Activated CD4-positive, alpha-beta T cell treated with anti-CD3 and anti-CD28 coated beads, Interleukin-2, amount 50 U/mL, for 48 hours (primary cell): ENCODE measurements around the gene ATP1A2.

Source experiments
- DNase-seq, 2 experiments: peaks; one replicate each; pipeline ENCODE4 v3.0.0-alpha.2; 2020

ATP1A2 gene

DNA sequence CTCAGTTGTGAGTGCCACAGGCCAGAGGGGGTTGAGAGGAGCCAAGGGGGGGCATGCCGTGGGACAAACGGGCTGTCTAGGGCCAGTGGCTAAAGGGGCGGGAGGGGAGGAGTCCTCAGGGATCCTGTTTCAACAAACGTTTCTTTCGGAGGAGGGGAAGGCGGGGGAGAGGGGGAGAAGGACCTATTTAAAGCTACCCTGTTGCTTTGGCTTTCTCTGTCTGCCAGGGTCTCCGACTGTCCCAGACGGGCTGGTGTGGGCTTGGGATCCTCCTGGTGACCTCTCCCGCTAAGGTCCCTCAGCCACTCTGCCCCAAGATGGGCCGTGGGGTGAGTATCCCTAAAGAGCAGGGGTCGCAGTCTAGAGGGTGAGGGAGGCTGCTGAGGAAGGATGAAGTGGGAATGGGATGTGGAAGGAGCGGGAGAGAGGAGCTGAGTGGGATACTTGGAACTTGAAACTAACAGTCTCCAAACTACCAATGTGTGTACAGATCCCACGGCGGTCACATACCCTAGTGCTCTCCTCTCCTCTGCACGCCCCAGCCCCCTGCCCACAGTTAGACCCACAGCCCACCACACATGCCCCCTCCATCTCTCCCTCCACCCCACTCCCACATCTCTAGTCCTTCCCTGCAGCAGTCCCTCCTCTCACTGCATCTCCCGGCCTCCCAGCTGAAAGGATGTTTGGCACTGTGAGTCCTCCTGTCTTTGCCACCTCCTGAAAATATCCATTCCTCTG lies at the start of gene ATP1A2:
TSS of gene ATP1A2 (plus strand) at position 215 of the 738 bp plus-strand sequence. CDS start at position 318, 103 bp downstream.
- DNase-seq, result no peak

DNA sequence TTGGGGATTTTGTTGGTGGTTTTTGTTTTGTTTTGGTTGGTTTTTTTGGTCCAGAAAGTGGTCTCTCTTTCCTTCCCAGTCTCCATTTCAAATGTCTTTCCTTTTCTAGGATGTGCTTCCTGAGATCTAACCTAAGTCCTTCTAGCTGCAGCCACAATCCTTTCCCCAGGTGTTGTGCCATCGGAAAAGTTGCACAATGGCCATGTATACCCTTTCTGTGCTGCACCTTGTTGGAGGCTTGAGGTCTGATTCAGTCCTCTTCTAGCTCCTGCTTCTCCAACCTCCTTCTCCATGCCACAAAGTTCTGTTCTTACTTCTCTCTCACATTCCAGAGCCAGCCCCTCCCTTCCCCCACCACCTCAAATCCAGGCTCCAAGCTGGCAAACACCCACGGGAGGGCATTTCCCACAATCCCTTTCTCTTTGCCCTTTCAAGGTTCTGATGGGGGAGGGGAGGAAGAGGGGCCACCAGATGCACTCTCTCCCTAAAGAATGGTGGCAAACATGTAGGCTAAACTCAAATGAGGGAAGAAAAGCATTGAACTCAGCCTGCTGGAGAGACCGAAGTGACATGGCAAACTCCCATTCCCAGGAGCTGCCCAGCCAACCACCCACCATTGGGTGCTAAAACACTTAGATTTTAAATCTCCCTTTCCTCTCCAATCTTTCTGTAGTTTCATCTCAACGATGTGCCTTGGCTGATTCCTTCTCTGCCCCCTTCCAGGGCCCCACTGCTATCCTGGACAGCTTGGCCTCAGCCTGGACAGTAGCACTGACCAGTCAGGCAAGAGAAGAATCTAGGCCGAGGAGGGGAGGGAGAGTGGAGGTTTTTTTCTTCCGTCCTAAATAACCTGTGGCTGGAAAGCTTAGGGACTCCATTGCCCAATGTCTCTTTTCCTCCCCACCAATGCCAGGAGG lies 48.5 kb upstream of the ATP1A2 start:
- no peak for DNase-seq

GRCh38 chr1:160068225-160068624 lies 47.3 kb upstream of the ATP1A2 start:
- no peak for DNase-seq

GRCh38 chr1:160069460-160070231 lies 45.9 kb upstream of the ATP1A2 start, which contains the start of gene KCNJ10:
Gene KCNJ10 (minus strand): TSS chr1:160070160. CDS start chr1:160042532, 27,628 bp downstream.
- DNase-seq, result no peak

GRCh38 chr1:160070243-160071163 lies 45.1 kb upstream of the ATP1A2 start:
- peak; percentile 53 to 65 for DNase-seq

- DNase-seq, result no peak
Observed at GRCh38 chr1:160071289-160071688, 44.3 kb upstream of the ATP1A2 start.

GRCh38 chr1:160074865-160075264 lies 40.7 kb upstream of the ATP1A2 start:
- DNase-seq, result no peak

- no peak for DNase-seq
Observed at GRCh38 chr1:160075836-160076235, 39.7 kb upstream of the ATP1A2 start.

DNA sequence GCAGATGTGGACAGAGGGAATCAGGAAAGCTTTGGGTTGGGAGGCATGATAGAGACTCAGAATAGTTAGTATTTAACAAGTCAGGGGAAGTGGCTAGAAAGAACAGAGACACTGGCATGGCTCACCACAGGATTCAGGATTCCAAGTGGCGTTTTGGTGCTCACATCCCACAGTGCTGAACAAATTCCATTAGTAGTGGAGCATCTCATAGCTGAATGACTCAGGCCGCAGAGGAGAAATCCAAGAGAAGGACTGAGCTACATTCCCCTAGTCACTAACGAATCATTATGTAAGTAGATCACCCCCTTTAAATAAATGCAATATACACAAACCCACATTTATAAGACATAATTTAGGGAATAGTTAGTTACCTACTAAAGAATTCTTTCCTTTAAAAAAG lies 39.3 kb upstream of the ATP1A2 start:
- no peak for DNase-seq

GRCh38 chr1:160077486-160077885 lies 38.1 kb upstream of the ATP1A2 start:
- no peak for DNase-seq

- peak; percentile 71 to 81 for DNase-seq
Observed at GRCh38 chr1:160078512-160079195, 36.9 kb upstream of the ATP1A2 start.

- DNase-seq, result no peak
Observed at GRCh38 chr1:160079448-160079847, 36.1 kb upstream of the ATP1A2 start.

DNA sequence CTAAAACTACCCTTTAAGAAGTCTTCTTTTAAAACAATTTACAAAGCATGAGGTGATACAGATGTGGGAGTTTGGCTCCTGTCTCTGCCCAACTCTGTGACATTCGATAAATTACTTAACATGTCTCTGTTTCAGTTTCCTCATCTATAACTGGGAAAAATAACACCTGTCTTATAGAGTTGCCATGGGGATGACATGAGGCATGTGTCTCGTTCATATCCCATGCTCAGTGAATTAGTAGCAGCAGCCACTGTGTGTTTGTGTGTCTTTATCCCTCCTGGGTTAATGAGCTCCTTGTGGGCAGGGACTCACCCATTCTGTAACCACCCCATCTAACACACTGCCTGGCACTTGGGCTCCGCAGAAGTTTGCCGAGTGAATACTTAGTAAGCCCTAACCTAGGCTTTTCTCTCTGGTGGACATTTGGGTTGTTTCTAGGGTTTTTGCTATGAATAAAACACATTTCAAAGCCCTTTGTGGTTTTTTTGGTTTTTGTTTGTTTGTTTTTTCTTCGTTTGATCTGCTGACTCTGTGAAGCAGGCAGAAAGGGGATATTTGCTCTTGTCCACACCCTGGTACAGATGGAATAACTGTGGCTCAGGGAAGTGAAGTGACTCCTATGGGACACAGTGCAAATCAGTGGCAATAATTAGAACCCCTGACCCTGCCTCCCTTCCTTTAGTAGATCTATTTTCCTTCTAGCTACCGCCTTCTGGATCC lies 35.0 kb upstream of the ATP1A2 start:
- DNase-seq, result no peak

GRCh38 chr1:160081261-160081936 lies 34.2 kb upstream of the ATP1A2 start, which contains the start of gene KCNJ9:
Gene KCNJ9 (plus strand): TSS chr1:160081538. CDS start chr1:160084031, 2,493 bp downstream.
- DNase-seq, result no peak

- DNase-seq, result no peak
Observed at GRCh38 chr1:160082487-160082886, 33.1 kb upstream of the ATP1A2 start.

GRCh38 chr1:160082926-160083325 lies 32.6 kb upstream of the ATP1A2 start:
- DNase-seq, result no peak

GRCh38 chr1:160083968-160084770 lies 31.4 kb upstream of the ATP1A2 start:
- DNase-seq, result peak; percentile 77 to 82

GRCh38 chr1:160084771-160085321 lies 30.7 kb upstream of the ATP1A2 start:
- DNase-seq, result no peak
